Germinal center (tissue), 1 donor: ENCODE results near the gene COL15A1.
"Not testable (repeated sequence)": the region's sequence is repeated elsewhere in the genome, so short reads cannot be mapped to it uniquely, and the experiment has no call there.

Experiments
- DNase-seq: peaks from one replicate; pipeline ENCODE4 v3.0.0; 2012; ENCODE audit warnings: mixed read lengths, low spot score

COL15A1 gene

DNA sequence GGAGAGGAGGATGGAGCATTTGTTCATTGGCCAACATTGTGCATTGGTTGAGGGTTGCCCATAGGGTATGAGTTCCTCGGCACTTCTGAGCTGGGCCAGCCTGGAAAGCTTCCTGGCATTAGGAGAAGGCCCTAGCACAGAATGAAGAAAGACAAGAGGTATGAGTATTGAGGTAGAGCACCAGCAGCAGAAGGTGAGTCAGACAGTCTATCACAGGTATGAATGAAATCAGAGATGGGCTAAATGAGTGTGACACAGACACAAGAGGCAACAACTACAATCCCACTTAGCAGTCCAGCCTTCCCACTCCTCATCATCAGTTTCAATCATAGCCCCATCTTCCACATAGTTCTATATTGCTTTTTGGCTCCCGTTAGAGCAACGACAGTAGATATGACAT, 135.8 kb downstream of the COL15A1 start:
- no peak for DNase-seq

DNA sequence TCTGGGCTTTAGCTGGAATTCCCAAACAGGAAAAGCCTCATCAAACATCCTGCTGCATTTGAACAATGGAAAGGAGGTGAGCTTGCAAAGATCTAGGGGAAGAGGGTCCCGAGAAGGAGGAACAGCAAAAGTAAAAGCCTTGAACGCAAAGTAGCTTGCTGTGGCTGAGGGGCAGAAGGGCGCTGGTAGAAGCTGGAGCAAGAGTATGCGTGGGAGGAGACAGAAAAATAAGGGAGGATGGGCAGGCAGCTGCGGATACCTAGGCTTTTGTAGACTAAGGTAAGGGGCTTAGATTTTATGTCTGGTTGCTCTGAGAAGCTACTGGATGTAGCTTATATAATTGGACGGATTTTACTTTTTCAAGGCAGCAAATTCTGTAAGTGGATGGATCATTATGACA, 139.3 kb downstream of the COL15A1 start:
- DNase-seq = no peak

DNA sequence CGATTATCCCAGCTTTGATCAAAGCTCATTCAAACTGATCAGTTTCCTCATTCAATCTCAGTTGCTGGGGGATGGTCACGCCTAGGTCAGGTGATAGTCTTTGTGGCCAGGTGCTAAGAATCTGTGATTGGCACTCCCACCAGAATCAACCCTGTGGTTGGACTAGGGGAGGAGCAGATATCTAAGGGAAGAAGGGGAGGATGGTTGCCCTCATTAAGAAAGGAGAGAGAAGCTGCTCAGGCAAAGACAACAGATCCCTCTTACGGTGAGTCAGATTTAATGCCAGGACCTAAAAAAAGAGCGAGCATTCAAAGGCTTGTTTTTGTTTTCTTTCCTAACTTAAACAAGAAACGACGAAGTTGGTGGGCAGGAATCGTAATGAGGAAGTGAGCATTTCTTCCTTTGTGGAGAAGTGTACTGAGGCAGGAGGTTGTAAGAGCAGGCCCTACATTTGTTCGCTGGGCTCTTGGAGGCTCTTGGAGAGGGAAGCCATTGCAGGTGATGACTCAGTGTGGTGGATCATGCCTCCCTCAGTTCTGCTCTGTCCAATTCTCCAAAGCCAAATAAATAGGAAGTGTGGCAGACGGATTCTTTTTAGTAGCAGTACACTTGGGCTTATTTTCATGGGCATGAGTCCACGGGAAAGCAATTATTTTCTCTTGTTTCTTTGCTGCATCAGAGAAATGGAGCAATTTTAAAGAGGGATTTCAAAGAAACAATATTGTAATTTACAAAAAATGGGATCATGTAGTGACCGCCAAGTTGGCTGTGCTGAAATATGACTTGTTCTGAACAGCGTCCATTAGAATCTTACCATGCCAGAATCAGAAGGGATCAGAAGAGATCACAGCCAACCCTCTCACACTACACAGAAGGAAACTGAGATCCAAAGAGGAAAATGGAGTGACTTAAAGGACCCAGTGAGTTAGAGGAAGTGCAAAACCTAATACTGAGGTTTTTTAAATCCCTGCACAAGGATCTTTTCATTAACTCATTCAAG, 142.5 kb downstream of the COL15A1 start:
- DNase-seq = no peak

DNA sequence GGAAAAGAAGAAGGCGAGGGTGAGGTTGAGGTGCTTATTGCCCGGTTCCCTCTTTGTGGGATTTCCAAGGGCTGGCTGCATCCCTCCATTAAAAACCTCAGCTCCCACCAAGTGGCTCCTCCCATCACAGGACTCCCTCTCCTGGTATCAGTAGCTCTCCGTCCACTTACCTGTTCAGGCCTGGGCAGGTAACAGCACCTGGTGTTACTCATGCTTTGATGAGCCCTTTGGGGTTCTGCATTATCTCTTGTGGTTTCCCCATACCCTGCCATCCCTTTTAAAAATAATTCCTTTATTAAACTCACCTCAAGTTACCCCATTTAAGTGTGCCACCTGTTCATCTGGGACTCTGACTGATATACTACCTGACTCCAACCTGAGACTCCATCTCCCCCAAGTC, 143.8 kb downstream of the COL15A1 start:
- DNase-seq = no peak

DNA sequence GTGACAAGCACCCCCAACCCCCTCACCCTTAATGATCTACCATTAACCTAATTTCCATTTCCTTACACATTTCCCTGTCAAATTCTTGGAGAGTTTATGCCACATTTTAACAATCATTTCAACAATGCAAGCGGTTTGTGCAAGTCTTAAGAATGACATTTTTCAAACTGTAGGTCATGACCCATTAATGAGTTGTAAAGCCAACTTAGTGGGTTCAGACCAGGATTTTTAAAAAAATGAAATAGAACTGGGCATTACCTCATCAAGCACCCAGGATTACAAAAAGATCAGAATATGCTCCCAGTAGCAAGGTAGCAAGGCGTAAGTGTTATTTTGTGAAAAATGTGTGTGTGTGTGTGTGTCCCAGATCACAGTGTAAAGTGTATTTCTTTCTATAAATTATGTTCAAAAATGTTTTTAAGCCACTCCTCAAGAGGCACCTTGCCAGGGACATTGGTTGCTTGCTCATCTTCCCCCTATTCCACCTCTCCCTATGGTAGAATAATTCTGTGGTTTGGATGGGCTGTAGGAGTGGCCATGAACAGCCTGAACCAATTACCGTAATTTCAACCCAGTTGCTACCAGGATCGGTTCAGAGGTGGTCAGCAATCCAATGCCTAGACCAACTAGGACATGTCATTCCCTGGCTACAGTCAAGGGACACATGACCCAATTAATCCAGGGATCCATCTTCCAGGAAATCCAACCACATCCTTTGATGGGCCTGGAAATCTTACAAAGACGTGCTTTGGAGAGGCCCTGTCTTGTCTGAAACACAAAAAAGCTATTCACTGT, 146.8 kb downstream of the COL15A1 start:
- DNase-seq = no peak

DNA sequence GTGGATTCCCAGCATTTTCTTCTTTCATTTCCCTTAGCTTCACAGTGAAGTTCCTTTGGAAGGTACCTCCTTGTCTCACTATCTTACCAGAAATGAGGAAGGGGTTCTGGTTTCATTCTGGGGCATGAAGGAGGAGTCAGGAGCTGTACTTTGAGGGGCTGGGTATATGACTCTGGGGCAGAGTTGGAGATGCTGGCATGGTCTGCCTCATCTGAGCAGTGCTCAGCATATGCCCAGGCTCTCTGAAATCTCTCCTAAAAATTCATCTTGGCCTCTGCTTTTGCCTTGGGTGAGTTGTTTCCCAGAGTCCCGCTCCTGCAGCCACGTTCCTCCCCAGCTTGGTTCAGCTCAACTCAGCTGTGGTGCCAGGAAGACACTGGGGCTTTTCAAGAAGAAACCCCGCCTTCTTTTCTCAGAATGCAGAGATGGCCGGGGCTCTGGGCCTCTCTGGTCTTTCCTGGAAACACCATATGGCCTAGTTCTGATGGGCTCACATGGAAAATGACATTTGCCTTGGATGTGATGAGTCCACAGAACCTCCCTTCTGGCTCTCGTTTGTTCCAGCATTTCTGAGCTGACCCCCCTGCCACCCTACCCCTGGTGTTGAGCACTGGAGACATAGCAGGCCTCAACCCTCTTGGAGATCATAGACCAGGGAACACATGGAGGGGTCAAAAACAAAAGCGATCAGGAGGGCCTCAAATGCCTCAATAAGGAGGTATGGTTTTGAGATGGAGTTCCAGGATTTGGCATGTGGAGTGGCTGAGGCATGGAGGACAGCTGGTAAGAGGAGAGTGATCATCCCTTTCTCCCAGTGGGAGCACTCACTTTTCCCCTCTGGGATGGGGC, 149.2 kb downstream of the COL15A1 start:
- no peak for DNase-seq

DNA sequence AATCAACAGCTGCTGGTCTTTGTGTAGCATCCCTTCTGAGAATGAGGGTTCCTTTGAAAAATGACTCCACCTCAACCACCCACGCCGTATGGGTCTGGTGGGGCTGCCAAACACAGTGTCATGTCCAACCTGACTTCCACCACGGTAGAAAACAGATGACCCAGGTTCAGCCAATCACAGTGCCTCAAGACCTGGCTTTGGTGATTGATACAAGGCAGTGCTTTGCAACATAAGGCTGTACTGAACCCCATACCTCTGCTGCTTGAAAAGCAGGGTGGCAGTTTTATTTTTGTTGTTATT, 149.7 kb downstream of the COL15A1 start:
- no peak for DNase-seq

DNA sequence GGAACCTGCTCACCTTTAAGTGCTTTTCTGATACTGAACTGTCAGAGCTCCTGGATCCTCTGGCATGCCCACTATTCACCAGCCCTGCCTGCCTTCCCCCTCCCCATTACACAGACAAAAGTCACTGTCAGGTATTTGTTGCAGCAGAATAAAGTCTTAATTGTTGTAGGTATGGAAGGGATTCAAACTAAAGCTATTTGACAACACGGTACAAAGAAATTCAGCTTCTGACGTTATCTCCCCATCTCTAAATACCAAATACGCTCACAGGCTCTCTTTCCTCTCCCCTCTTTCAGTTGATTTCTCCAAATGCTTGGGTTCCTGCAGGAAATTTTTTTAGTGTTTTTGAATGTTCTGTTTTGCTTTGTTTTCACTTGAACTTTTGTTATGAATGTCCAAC, 151.9 kb downstream of the COL15A1 start:
- DNase-seq = no peak

DNA sequence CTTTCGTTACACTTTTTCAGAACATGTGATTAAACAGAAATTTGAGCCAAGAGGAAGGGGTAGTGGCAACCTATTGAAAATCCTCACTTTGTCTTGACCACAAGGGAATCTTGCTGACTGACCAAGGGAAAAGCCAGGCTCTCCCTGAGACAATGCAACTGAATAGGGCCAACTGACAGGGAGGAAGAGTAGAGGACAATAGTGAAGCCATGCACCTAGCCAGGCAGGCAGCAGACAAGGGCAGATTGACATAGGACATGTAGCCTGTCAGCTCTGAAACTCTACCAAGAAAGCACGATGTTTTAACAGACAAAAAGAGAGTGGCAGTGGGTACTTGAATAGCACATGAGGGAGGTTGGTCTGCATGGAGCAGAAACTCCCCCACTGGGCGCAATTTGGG, 152.7 kb downstream of the COL15A1 start:
- DNase-seq = no peak

DNA sequence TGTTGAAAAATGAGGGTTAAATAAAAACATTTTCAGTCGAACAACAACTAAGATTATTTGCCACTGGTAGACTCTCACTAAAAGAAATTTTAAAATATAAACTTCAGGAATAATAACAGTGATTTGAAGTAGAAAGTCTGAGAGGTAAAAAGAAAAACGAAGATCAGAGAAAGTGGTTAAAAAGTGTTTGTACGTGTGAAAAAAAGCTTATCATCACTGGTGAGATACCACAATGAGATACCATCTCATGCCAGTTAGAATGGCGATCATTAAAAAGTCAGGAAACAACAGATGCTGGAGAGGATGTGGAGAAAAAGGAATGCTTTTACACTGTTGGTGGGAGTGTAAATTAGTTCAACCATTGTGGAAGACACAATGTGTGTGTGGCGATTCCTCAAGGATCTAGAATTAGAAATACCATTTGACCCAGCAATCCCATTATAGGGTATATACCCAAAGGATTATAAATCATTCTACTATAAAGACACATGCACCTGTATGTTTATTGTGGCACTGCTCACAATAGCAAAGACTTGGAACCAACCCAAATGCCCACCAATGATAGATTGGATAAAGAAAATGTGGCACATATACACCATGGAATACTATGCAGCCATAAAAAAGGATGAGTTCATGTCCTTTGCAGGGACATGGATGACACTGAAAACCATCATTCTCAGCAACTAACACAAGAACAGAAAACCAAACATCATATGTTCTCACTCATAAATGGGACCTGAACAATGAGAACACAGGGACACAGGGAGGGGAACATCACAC, 156.3 kb downstream of the COL15A1 start:
- not testable (repeated sequence) for DNase-seq

DNA sequence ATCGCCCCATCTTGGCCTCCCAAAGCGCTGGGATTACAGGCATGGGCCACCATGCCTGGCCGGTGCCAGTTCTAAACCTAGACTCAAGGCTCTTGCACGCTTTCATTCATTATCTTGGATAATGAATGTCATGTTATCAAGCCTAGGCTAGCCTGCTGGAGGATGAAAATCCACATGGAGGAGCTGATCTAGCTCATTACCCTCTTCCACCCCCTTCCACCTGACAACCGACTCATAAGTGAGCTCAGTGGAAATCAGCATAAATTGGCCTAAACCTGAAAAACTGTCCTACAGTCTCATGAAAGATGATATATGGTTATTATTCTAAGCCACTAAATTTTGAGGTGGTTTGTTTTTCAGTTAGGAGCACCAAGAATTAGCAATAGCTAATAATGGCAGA, 157.6 kb downstream of the COL15A1 start:
- no peak for DNase-seq

DNA sequence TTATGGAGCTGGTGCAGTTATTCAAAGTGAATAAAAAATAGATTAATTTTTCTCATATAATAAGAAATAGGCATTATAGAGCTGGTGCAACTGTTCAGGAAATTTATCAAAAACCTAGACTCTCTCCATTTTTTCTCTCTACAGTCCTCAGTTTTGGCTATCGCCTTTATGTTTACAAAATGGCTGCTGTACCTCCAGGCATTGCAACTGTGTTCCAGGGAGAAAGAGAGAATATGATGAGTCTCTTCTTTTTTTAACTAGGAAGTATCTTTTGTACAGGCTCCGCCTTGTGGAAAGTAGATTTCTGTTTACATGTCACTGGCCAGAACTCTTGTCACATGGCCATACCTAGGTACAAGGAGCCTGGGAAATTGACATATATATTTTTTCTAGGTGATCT, 158.1 kb downstream of the COL15A1 start:
- no peak for DNase-seq

DNA sequence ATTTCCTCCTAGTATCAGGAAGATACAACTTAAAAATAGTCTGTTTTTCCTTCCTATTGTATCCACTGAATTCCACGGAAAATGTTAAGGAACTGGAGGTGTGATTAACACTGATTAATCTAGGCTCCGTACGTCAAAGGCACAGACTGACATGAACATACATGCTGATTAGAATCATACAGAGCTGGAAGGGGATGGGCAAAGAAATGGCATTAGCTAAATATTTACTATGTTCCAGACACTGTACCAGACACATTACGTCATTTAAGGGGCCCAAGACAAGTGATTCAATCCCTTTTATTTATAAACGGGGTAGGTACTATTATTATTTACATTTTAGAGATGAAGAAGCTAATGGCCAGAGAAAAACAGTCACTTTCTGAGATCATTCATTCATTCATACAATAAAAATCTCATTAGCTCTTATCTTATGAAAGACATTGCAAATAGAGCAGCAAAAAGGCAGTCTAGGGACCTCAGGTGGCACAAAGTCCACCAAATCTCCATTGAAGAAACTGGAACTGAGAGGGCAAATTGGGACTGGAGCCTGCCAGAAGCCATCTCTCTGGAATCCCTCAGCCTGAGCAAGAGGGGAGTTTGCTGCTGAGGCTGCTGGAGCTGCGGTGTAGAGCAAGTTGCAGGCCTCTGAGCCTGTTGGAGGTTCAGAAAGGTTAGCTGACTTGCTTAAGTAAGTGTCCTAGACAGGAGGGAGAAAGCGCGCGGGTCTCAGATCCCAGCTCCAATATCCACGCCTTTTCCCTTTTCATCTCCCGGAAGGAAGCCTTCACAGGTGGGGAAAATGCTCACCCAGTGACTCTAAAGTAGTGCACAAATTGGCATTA, 159.6 kb downstream of the COL15A1 start:
- DNase-seq = no peak

DNA sequence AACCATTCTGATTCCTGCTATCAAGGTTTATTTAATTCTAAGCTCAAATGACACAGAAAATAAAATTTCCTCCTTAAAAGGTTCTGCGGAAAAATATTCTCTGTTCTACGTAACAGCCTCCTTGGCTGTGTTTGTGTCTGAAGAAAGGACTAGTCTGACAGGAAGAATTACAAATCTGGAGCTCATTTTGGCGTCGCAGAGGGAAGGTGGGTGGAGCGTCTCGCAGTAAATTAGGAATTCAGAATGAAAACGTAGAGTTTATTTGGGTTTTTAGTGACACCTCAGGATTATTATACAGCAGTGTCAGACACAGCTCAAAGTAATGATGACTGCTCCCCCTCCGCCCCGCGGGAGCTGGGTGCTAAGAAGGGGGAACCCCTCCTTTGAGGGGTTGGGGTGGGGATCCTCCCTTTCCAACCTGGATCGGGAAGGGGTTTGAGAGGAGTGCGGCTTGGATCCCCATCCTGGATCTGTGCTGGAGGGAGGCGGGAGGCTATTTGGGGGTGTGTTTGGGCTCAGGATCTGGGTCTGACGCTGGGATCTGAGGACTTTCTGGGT, 160.3 kb downstream of the COL15A1 start:
- peak; percentile 16 for DNase-seq

DNA sequence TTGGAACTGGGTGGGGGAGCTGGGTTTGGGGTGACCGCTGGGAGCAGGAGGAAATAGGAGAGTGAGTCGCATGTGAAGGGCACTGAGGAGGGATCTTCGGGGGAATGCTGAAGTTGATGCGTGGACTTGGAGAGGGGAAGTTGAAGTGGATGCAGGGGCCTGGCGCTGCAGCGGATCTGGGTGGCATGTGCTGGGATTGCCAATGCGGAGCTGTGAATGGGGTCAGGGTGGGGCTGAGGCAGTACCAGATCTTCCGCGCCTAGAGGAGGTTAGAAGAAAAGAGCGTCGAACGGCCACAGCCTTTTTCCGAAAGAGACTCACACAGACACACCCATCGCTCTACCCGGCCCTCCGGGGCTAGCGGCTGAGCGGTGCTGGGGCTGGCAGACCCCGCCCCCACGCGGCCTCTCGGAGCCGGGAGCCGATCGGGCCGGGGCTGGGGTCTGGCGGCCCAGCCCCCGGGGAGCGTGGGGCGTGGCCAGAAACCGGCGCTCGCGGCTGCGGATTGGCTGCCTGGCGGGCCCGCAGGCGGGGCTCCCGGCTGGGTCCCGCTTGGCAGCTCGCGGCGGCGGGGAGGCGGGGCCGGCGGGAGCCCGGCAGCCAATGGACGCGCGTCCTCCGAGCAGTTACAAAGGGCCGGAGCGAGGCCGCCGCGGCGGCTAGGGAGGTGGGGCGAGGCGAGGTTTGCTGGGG, 160.9 kb downstream of the COL15A1 start, which contains the start of gene TGFBR1:
Gene TGFBR1 (plus strand): TSS at position 655 of the 693 bp plus-strand sequence. CDS start 93 bp downstream, outside the sequence.
- DNase-seq = peak; percentile 99

DNA sequence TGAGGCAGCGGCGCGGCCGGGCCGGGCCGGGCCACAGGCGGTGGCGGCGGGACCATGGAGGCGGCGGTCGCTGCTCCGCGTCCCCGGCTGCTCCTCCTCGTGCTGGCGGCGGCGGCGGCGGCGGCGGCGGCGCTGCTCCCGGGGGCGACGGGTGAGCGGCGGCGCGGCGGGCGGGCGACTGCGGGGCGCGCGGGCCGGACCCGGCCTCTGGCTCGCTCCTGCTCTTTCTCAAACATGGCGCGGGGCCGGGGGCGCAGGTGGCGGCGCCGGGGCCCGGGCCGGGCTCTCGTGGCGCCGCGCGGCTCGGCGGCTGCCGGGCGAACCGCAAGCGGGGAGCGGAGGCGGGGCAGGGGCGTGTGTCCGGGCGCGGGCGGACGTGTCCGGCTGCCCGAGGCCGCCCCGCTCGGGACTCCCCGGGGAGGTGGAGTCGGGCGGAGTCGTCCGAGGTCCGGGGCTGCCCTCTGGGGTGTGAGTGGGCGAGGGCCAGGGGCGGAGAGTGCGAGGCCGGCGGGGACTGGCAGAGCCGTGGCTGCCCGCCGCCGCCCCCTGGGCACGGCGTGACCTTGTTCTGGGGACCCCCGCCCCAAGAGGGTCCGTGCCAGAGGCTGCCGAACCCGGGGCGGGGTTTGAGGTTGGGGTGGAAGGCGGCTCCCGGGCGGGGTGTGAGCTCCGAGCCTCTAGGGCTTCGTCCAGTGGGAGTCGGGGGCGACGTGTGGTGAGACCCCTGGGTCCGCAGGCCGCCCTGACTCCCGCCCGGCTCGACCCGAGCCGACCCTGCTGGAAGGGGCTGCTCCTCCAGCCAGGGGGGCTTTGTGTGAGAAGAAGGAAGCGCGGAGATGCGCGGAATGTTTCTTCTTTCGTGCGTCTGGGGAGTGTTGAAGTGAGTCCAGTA, 161.7 kb downstream of the COL15A1 start:
- peak; percentile 64 for DNase-seq

DNA sequence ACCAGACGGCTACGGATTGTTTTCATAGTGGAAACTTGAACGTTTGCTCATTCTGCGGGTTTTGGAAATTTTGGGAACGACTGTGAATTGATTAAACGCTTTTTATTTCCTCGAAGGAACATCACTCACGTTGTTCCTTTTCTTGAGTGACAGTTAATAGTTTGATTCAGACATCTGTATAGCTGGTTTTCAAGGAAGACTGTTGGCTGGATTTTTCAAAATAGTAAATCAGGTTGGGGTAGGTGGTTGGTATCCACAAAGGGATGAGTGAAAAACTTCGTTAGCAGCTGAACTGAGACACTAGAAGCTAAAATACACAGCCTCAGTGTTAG, 162.3 kb downstream of the COL15A1 start:
- DNase-seq = no peak

DNA sequence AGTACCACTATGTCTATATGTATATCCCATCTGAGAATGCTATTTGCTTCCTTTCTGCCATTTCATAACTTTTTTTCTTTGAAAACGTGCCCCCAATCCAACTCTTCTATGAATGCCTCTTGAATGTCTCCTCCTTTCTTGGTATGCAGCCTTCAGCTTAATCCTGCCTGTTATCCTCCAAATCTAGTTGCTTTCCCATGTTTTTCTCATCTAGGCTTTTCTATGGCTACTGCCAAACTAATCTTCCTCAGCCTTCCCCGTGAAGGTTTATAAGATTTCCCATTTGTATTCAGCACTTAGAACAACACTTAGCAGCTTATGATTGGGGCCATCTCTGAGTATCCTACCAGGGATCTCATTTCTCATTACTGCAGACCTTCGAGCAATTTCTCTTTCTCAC, 163.7 kb downstream of the COL15A1 start:
- DNase-seq = no peak

DNA sequence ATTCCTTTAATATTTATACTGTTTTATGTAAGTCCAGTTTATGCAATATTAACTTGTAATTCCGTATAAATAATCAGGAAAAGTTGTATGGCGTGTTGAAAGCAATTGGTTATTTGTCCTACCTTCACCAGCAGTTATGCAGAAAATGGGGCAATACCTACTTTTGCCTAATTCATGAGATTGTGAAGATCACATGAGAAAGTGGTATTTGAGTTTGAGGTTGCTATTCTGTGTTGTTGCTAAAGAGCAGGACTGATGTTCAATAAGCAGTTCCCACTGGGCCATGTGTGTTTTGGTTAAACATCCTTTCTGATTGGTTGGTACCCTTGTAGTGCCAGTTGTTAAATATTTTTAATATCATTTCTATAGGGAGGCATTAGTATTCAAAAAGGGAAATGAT, 164.4 kb downstream of the COL15A1 start:
- no peak for DNase-seq
